Kidney epithelial cell (primary cell): ENCODE data around the gene KAT8. TPM values are rescaled to one million over a fixed set of nuclear protein-coding genes. Genes with fewer than 3 reads are reported as not detected.

Experiments
- DNase-seq: peaks from one replicate; pipeline ENCODE4 v3.0.0-alpha.2; 2010; ENCODE audit warnings: low read depth
- H3K27me3 ChIP-seq: 2 replicates; pipeline ENCODE4 v1.6.0; 2011; ENCODE audit warnings: low read length; ENCODE audit not compliant: control insufficient read depth, insufficient read depth
- H3K36me3 ChIP-seq: 2 replicates; pipeline ENCODE4 v1.5.1; 2011; ENCODE audit warnings: low read length; ENCODE audit not compliant: control insufficient read depth, insufficient read depth
- H3K4me3 ChIP-seq: 2 replicates; pipeline ENCODE4 v1.5.1; 2011; ENCODE audit warnings: low read depth, mild to moderate bottlenecking, control low read depth, low read length
- total RNA-seq: library from RNA; depleted of rRNA; stranded (reverse); fragments of >200 nt; gene quantifications from 2 replicates; pipeline ENCODE4 v1.2.3, GENCODE V29; 2015
- TF ChIP-seq, protein P1 (sequence below): IDR thresholded peaks from 2 replicates; pipeline ENCODE4 v1.5.1; 2011; ENCODE audit warnings: mild to moderate bottlenecking, moderate library complexity, low read length, control low read depth, inconsistent platforms; ENCODE audit not compliant: insufficient read depth, poor library complexity, severe bottlenecking

Gene KAT8
- total RNA-seq, 1 donor from 2014 or later, result 48.7 TPM

DNA sequence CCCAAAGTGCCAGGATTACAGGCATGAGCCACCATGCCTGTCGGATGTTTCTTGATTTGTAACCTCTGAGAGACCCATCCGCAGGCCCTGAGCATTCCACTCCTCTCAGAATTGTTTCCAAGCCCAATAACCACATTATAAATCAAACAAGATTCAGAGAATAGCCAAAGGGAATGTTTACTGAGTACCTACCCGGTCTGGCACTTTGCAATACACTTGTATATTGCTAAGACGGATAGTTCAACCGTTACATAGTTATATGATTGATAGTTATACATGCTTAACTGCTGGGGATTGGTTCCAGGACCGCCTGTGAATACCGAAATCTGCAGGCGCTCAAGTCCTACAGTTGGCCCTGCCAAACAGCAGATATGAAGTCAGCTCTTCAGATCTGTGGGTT is 3.0 kb upstream of the KAT8 start:
- H3K36me3 ChIP-seq, result peaks cover 2% of the 10 kb centered on the region
- TF ChIP-seq, protein P1, sequence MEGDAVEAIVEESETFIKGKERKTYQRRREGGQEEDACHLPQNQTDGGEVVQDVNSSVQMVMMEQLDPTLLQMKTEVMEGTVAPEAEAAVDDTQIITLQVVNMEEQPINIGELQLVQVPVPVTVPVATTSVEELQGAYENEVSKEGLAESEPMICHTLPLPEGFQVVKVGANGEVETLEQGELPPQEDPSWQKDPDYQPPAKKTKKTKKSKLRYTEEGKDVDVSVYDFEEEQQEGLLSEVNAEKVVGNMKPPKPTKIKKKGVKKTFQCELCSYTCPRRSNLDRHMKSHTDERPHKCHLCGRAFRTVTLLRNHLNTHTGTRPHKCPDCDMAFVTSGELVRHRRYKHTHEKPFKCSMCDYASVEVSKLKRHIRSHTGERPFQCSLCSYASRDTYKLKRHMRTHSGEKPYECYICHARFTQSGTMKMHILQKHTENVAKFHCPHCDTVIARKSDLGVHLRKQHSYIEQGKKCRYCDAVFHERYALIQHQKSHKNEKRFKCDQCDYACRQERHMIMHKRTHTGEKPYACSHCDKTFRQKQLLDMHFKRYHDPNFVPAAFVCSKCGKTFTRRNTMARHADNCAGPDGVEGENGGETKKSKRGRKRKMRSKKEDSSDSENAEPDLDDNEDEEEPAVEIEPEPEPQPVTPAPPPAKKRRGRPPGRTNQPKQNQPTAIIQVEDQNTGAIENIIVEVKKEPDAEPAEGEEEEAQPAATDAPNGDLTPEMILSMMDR, result no peak

DNA sequence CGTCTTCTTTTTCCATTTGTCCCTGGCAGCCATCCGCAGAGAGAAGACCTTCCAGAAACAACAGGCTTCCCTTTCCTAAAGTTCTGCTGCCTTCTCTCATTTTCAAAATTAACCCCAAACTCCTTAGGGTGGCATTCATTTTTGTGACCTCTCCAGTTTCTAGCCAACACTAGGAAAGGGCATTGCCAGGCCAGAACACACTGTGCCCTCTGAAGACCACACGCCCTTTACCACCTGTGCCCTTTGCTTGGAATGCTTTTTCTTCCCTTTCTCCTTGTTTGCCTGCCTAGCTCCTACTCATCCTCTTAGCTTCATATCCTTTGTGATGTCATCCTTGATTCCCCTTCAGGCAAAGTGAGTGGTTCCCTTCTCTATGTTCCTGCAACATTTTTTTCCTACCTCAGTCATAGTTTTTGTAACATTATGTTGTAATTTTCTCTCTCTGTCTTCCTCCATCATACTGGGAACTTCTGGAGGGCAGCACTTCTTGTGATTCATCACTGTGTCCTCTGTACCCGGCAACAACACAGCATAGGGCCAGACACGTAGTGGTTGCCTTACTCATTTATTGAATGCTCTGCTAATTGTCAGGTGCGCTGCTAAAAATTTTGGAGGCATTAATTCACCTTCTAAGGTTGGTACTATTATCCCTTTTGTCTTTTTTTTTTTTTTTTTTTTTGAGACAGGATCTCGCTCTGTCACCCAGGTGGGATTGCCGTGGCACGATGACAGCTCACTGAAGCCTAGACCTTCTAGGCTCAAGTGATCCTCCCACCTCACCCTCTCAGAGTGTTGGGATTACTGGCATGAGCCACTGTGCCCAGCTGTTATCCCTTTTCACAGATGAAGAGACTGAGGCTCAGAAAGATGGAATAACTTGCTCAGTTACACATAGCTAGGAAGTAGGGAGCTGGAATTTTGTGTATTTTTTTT is 1.0 kb downstream of the KAT8 start:
- TF ChIP-seq, protein P1, result no peak
- no peak for DNase-seq
- Histone ChIP-seq H3K27me3 (no peaks in the 10 kb centered on the region), H3K4me3 (peak overlapping the region; percentile 48), H3K36me3 (peaks cover 1% of the 10 kb centered on the region)

More for the DNA sequence above, 3.0 kb upstream of the KAT8 start:
- no peaks in the 10 kb centered on the region for H3K27me3 ChIP-seq
- DNase-seq, result no peak
- no peak overlapping the region for H3K4me3 ChIP-seq

DNA sequence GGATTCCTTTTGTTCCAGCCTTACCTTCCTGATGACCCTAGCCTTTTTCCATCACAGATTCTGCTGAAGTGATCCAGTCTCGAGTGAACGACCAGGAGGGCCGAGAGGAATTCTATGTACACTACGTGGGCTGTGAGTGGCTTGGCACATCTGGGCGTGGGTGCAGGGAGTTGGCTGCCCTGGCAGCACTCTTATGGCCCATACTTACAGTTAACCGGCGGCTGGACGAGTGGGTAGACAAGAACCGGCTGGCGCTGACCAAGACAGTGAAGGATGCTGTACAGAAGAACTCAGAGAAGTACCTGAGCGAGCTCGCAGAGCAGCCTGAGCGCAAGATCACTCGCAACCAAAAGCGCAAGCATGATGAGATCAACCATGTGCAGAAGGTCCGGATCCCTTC is 2.7 kb downstream of the KAT8 start:
- TF ChIP-seq, protein P1, result no peak
- Histone ChIP-seq H3K36me3 (peaks cover 1% of the 10 kb centered on the region), H3K4me3 (no peak overlapping the region), H3K27me3 (no peaks in the 10 kb centered on the region)
- DNase-seq, result no peak

DNA sequence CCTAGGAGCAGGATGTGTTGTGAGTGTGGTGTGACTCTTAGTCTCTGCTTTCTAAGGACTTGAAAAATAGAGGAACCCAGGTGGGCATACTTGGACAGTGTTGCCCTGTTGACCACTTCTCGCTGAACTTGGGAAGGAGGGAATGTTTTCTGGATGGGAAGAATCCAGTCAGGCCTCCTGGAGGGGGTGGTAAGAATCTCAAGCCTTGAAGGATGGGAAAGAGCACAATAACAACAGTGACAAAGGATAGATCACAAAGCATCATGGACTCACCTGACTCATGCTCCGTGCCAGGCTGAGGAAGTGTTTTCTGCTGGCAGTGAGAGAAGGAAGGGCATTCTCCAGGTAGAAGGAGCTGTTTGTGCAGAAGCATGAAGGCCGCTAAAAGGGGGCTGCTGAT is 8.4 kb downstream of the KAT8 start:
- TF ChIP-seq, protein P1, result no peak

DNA sequence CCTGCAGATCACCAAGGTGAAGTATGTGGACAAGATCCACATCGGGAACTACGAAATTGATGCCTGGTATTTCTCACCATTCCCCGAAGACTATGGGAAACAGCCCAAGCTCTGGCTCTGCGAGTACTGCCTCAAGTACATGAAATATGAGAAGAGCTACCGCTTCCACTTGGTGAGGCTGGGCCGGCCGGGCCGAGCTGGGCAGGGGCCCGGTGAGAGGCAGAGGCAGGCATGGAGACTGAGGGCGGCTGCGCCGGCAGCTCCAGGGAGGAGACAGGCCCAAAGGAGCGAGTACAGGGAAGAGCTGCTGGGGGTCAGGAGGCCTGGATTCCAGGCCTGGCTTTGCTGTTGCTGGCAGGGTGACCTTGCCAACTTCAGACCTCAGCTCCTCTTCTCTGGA is 9.7 kb downstream of the KAT8 start:
- Histone ChIP-seq H3K27me3 (no peaks in the 10 kb centered on the region), H3K36me3 (no peaks in the 10 kb centered on the region), H3K4me3 (no peak overlapping the region)
- TF ChIP-seq, protein P1, result no peak
- no peak for DNase-seq

More for the DNA sequence above, 8.4 kb downstream of the KAT8 start:
- H3K27me3 ChIP-seq, result no peaks in the 10 kb centered on the region
- H3K36me3 ChIP-seq, result no peaks in the 10 kb centered on the region
- H3K4me3 ChIP-seq, result no peak overlapping the region
- DNase-seq, result no peak
